NCI-H1694 treated with DMSO at 0.1 percent for 48 hours (cell line): ENCODE measurements around the gene ACCS.

Experiments
- DNase-seq: peaks from one replicate; lab custom pipeline; 2025; lab: John Stamatoyannopoulos, UW

ACCS gene, protein sequence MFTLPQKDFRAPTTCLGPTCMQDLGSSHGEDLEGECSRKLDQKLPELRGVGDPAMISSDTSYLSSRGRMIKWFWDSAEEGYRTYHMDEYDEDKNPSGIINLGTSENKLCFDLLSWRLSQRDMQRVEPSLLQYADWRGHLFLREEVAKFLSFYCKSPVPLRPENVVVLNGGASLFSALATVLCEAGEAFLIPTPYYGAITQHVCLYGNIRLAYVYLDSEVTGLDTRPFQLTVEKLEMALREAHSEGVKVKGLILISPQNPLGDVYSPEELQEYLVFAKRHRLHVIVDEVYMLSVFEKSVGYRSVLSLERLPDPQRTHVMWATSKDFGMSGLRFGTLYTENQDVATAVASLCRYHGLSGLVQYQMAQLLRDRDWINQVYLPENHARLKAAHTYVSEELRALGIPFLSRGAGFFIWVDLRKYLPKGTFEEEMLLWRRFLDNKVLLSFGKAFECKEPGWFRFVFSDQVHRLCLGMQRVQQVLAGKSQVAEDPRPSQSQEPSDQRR

DNA sequence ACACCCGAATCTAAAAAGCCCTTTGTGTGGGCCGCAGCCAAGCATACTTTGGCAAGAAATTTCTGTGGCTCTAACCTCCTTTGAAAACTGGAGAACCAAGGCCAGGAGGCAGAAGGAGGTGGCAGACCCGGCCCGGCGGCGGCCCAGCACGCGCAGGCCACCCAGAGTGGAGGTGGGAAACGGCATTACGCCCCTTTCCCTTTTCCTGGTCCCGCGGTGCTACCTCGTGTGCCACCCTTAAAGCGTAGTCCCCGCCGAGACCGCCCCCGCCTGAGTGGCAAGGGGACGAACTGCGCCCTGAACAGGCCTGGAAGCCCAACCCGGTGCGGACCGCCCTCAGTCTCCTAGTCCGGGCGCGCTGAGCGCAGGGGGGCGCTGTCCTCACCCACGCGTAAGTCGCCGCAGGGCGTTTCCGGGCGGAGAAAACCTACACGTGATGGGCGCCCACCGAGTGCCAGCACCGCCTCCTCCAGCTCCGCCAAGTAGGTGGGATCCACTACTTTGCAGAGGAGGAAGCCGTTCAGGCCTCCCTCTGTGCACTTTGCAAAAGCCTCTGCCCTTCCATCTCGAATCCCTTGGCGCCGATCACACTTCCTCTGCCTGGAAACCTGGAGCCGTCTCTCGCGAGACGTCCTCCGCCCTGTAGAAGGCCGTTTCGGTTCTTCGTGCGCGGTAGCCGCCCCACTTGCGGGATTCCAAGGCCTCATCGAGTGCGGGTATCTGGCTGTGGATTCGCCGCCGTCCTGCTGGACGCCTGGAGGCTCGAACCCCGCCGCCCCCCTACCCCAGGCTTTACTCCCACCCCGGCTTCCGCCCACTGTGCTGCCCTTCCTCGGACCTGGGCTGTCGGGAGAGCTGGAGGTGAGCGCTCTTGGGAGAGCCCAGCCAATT lies at the start of gene ACCS:
TSS of gene ACCS (plus strand) at position 430 of the 891 bp plus-strand sequence. CDS start 1,358 bp downstream, outside the sequence.
- DNase-seq: peak; percentile 76

DNA sequence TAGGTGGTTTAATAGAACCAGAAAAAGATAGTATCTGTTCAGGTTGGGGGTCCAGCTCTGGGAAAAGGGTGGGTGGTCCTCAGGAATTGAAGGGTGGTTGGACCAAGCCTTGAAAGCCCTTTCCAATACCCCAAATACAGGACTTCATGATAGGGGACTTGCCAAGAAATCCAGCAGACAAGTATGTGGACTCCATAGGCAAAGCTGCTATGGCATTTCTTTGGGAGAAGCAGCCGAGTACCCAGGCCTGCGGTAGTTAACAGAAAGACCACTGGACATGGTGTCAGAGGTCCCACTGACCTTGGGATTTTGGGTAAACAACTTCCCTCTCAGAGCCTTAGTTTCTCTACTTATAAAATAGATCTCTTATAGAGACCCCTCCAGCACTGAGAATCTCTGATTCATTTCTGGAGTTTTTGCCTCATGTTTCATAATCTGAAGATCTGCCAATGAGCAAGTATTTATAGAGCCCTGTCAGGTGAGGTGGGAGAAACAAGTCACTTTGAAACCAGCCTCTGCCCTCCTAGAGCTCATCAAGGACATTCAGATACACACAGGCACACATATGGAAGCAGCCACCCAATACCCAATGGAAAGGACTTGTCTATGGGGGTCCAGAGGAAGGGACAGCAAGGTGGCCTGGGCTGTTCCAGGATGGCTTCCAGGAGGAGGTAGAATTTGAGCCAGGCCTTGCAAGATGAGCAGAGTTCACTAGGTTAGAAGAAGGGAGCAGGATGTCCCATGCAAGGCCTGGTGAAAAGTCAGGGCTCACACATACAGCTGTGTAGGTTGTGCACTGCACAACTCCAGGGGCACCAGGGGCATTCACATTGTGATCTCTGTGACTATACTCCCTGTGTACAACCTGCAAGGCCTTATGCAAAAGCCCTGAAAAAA lies 49.3 kb upstream of the ACCS start:
- no peak for DNase-seq

DNA sequence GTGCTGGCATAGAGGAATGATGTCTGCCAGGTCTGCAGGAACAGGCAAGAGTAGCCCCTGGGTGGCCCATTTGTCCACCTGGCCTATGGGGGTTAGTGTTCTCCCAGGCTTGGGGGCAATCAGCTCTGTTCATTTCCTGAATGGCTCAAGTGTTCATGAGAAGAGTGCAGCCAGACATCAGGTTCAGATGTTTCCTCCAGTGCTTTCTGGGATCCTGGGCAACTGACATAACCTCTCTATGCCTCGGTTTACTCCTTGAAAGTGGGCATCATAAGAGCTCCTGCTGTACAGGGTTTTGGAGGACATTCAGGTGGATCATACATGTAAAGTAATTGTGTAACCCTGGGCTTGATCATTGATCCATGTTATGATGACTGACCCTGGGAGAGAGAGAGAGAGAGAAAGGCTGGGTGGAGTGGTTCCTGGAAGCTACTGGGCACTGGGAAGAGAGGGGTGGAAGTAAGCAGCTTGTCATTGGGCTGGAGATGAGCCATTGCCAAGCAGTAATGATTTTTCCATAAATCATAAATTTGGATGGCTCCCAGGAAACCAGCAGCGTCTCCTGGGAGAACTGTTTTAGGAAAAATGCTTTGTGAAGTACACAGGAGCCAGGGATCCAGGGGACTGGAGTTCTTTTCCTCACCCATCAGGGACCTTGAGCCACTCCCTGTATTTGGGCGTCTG lies 48.5 kb upstream of the ACCS start:
- peak; percentile 42 for DNase-seq

DNA sequence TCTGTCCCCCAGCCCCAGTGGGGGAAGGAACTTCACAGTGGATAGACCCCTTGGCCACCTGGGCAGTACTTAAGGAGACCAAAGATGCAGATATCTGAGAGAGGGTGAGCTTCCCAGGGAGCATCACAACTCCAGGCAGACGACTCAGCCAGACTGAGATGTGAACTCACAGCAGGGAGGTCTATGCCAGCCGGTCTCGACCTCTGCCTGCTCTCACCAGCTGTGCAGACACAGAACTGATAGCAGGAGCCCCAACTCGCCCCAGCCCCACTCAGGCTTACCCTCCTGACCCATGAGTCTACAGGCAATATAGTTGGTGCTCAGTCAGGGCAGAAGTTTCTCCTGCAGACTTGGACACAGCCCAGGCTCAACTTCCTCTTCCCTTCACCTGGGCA lies 47.9 kb upstream of the ACCS start:
- peak; percentile 22 for DNase-seq

DNA sequence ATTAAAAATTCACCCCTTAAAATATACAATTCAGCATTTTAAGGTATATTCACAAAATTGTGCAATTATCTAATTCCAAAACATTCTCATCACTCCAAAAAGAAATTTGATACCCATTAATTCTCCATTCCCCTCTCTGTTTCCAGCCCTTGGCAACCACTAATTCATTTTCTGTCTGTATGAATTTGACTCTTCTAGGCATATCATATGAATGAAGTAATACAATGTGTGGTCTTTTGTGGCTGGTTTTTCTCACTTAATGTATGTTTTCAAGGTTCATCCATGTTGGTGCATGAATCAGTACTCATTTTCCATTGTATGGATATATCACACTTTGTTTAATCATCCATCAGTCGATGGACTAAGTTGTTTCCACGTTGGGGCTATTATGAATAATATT lies 47.2 kb upstream of the ACCS start:
- no peak for DNase-seq

DNA sequence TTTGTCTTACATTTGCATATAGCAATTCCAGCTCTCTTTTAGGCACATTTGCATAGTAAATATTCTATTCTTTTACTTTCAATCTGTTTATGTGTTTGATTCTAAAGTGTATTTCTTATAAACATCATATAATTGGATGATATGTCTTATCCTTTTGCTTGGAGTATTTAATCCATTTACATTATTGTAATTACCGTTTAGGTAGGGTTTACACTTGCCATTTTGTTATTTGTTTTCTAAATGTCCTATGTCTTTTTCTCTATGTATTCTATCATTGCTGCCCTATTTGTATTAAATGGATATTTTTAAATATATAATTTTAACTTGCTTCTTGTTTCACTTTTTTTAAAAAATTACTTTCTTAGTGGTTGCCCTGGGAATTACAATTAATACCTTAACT lies 41.1 kb upstream of the ACCS start:
- DNase-seq: no peak

DNA sequence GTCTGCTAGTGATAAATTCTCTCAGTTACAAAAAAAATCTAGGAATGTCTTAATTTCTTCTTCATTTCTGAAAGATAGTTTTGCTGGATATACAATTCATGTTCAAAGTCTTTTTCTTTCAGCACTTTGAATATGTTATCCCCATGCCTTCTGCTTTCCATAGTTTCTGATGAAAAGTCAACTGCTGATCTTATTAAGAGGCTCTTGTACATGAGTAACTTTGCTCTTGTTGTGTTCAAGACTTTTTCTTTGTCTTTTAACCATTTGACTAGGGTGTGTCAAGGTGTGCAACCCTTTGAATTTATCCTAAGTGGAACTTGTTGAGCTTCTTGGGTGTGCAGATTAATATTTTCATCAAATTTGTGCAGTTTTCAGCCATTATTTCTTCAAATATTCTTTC lies 40.3 kb upstream of the ACCS start:
- DNase-seq: no peak

DNA sequence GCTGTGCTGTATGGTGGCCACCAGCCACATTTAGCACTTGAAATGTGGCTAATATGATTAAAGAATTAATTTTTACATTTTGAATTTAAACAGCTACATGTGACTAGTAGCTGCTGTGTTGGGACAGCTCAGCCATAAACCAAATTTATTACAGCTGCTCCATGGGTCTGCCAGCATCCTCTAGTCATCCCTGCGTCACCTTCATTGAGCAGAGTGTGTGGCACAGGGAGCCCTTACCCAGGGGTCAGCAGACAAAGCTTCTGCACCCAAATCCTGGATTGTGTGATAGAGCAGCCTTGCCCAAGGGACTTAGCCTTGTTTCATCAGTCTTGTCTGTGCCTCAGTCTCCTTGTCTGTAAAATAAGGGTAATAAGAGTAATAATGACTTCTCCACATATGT lies 37.7 kb upstream of the ACCS start:
- no peak for DNase-seq

DNA sequence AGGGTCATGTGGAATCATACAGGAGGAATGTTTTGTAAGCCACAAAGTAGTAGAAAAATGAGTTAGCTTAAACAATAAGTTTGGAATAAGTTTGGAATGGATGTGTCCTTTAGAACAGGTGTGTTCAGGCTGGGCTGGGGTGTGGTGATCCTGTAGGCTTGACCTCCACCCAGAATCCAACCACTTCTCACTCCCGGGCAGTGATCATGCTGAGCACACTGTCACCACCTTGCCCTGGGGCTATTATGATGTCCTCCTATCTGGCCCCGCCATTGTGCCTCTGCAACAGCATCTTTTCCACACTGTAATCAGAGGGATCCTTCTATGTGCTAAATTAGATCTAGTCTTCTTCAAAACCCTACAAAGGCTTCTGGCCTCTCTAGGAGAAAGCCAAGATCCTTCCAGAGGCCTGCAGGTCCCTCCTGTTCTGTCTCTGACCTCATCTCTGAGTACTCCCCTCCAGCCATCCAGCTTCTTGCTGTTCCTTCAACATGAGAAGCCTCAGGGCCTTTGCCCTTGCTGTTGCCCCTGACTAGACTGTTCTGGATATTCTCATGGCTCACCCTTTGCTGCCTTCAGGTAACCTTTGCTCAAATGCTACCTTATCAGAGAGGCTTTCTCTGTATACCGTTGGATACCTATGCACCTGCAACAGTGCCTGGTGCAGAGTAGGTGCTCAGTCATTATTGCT lies 37.1 kb upstream of the ACCS start:
- no peak for DNase-seq

DNA sequence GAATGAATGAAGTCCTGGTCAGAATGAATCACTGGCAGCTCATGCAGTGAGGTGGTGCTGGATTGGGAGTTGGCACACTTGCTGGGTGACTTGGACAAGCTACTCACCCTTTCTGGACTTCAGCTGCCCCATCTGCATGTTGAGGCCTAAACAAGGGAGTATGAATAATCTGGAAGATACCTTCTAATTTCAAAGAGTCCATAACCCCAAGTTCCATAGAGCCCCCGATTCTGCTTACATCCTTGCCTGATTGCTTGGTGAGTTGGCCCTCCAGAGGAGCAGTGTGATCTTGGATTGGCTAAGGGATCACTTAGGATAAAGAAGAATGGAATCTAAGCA lies 36.6 kb upstream of the ACCS start:
- DNase-seq: no peak

DNA sequence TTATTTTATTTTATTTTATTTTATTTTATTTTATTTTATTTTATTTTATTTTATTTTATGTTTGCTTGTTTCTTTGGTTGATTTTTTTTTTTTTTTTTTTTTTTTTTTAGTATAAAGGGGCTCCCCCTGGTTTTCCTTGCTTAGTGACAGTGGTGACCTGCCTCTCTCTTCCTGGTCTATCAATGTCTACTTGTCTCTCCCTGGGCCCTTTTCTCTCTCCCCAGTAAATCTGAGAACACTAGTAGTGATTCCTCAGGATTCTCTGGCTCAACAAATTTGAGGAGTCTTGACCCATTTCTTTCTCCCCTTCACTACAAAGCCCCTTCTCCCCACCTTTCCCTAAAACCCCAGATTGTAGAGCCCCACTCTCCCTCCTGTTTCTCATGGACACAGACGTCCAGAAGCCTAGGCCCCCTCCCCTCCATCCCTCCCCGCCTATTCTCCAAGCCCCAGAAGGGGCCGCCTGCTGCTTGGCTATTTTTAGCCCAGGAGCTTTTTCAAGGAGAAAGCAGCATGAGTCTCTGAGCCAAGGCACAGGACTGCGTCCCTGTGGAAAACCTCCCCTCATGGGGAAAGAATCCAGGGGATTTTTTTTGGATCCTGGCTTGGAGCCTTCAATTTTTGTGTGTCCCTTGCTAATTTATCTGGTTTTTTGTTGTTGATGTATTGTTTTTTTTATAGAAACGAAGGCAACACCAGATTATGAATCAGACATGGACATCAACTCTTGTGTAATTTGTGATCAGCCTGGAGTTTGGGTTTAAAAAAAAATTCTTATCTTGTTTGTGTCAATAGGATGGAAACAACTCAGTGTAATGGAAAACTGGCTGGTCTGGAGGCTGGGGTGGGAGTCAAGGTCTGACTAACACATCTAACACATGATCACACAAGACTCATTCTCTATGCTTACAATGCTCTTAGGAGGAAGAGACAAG lies 35.8 kb upstream of the ACCS start:
- DNase-seq: no peak

DNA sequence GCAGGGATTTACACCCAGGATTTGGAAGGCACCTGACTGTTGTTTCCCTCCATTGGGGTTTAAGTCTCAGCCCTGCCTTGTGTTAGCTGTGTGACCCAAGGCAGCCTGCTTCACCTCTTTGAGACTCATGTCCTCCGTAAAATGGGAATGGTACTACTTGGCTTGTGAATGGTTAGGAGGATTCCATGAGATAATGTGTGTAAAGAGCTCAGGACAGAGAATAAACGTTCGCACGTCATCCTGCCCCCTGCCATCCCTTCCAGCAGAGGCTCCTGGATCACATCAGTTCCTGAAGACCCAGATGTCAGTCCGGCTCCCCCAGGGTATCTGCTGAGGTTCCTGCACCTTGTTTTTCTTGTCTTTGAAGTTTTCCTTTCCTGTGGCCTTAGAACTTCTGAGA lies 35.1 kb upstream of the ACCS start:
- DNase-seq: no peak

DNA sequence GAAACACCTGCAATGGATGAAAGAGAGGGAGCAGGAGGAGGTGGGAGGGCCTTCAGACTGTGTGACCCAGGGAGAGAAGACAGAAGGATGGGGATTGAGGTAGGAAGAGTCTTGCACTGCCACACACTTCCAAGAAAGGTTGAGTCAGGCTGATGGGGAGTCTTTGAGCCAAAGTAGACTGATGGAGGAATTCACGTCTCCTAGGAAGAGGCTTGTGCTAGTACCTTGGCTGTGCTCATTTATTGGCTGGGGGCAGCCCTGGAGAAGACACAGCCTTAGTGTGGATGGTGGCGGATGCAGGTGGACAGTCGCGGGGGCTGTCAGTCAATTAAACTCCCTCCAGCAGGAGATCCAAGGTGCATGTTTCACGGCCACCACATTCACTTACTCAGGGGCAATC lies 34.5 kb upstream of the ACCS start:
- no peak for DNase-seq

DNA sequence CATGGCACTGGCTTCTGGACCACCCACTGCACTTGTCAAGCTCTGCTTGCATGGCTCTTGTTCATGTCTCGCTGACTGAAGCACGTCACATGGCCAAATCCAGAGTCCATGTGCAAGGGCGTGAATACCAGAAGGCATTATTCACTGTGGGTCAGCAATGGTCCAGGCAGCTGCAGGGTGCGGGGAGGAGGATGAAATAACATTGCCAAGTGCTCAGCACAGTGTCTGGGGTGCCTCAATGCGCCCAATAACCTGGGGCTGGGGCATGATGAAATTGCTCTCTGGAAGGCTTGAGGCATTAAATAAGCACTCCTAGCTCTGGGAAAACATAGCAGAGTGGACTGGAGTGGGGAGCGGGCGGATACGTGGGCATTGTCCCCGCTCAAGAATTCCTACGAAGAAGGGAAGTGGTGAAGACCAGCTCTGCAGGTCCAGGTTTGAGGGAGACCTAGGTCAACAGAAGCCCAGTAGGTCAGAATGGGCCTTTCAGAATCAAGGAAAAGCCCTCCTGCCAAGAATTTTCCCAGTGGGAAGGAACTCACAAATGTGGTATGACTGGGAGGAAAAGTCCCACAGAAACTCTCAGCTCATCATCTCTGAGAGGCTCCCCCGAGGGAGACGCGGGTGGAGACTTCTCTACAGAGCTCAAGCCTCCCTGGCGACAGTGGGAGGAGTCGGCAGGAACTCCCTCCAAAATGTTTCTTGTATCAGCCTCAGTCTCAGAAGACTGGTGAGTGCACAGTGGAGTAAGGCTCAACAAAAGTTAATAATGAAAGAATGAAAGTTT lies 33.6 kb upstream of the ACCS start:
- DNase-seq: no peak

DNA sequence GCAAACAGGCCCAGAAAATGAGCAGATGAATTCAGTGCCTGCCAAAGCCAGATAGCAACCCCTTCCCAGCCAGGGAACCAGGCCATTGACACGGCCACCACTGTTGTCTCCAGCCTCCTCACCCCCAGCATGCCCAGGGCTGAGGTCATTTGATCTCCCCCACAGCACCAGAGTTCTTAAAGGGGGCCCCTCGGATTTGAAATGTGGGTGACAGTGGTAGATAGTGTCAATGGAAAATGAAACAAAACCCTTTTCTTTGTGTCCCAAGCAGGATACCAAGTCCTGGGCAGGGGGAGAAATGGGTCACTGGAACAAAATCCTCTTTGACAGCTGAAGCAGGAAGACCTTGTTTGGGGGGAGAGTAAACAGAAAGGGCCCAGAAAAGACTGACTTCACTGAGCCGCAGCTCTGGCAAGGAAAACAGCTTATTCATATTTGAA lies 32.6 kb upstream of the ACCS start:
- no peak for DNase-seq

DNA sequence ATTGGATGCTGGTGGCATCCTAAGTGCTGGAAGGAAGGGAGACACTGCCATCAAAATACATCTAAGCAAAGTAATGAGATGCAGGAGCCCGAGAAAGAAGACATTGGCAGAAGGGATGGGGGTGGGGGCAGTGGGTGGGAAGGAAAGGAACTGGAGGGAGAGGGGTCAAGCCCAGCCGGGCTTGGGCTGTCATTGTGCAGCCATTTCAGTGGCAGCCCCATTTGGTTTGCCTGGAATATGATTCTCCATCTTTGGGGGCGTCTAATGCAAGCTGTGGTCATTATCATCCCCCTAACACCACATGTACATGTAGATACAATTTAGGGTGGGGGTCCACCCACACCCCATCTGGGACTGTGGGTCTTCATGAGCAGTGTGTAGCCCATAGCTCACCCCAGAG lies 32.2 kb upstream of the ACCS start:
- DNase-seq: no peak

DNA sequence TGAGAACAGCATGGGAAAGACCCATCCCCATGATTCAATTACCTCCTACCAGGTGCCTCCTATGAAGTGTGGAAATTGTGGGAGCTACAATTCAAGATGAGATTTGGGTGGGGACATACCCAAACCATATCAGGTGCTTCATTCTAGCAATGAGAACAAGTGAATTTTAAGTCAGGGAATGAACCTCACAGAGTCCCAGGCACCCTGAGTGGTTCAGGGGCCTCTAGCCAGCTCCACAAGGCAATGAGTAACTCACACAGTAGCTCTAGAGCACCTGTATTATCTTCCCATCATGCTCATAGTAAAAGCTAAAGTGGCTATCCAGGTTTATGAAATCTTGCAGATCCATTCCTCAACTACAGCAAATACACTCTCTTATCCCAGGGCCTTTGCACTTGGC lies 31.4 kb upstream of the ACCS start:
- DNase-seq: no peak

DNA sequence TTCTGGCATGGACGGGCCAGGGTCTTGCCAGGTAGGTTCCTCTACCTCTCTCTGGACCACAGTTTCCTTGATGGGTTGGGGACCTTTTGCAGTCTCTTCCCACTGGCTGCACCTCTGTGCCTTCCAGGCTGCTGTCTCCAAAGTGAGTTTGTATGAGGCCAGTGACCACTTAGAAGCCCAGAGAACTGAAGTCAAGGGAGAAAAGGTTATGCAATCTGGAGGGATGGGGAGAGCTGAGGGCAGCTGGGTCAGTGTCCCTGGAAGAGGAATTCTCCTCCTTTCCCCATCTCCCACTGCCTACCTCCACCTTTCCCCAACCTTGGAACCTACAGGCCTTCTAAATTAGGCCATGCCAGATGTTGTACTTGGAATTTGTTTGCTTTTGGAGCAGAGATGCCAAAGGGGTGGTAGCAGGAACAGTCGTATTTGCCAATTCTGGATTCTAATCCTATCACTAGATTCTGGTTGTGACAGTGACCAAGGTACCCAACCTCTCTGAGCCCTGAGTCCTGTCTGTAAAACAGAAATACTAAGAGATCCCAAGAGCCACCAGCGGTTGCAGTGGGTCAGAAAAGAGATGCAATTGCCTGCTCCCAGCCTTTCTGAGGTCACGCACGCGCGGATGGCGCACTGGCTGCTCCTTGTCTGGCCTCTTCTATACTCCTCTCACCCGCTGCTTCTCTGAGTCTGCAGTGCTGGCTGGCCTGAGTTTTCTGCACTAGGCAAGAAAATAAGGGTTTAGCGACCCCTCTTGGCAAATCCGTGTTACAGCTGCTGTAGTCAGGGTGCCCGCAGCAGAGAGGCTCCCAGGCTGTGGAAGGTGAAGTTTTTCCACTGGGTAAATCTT lies 29.0 kb upstream of the ACCS start:
- peak; percentile 72 for DNase-seq
